GM12878 (cell line): ENCODE measurements around the gene DEUP1.

Source experiments
- CREB1 ChIP-seq: IDR thresholded peaks from 2 replicates; pipeline ENCODE4 v1.6.1; 2012; ENCODE audit warnings: low read depth, mild to moderate bottlenecking, inconsistent platforms
- EP300 ChIP-seq, 2 experiments: fragments of 150-350 bp in 1 of 2; IDR thresholded peaks; 2 replicates each; pipeline ENCODE4 v1.6.1; 2011 to 2012; ENCODE audit warnings: low read depth in 2 of 2, low read length in 2 of 2, borderline replicate concordance in 1 of 2, improper control_type of control experiment in 1 of 2, inconsistent platforms in 1 of 2; ENCODE audit not compliant: control insufficient read depth in 1 of 2
- EZH2 ChIP-seq: IDR thresholded peaks from 2 replicates; pipeline ENCODE4 v1.6.1; 2012; ENCODE audit warnings: low read depth, mild to moderate bottlenecking, control low read depth, inconsistent platforms, low read length, borderline replicate concordance; ENCODE audit not compliant: control insufficient read depth
- FOS ChIP-seq: IDR thresholded peaks from 3 replicates; pipeline ENCODE4 v1.6.1; 2011; ENCODE audit warnings: borderline replicate concordance; ENCODE audit not compliant: insufficient read length; ENCODE audit errors: extremely low read depth
- IKZF1 ChIP-seq: fragments of 450-650 bp; conservative IDR thresholded peaks from 2 replicates; pipeline ENCODE4 v1.6.1; 2017; ENCODE audit warnings: antibody characterized with exemption, mild to moderate bottlenecking
- LARP7 ChIP-seq: fragments of 450-650 bp; IDR thresholded peaks from 2 replicates; pipeline ENCODE4 v1.6.1; 2017; ENCODE audit warnings: mild to moderate bottlenecking
- NFIC ChIP-seq: IDR thresholded peaks from 2 replicates; pipeline ENCODE4 v1.6.1; 2012; ENCODE audit warnings: low read depth, mild to moderate bottlenecking, inconsistent platforms, low read length, moderate library complexity
- NFYB ChIP-seq: IDR thresholded peaks from 2 replicates; pipeline ENCODE4 v1.6.1; 2011; ENCODE audit warnings: low read depth, mild to moderate bottlenecking, low read length, improper control_type of control experiment, moderate library complexity; ENCODE audit not compliant: insufficient read depth
- NRF1 ChIP-seq: conservative IDR thresholded peaks from 2 replicates; pipeline ENCODE4 v1.6.1; 2011; ENCODE audit warnings: mild to moderate bottlenecking, low read depth, low read length, improper control_type of control experiment
- POLR2A ChIP-seq: IDR thresholded peaks from 2 replicates; pipeline ENCODE4 v1.6.1; 2011; ENCODE audit warnings: low read depth, mild to moderate bottlenecking, low read length
- RCOR1 ChIP-seq: conservative IDR thresholded peaks from 2 replicates; pipeline ENCODE4 v1.6.1; 2012; ENCODE audit warnings: low read depth, low read length, improper control_type of control experiment
- ZNF687 ChIP-seq: fragments of 450-650 bp; IDR thresholded peaks from 2 replicates; pipeline ENCODE4 v1.6.1; 2017; ENCODE audit warnings: mild to moderate bottlenecking, moderate library complexity

GRCh38 chr11:93407777-93408401, 77.3 kb downstream of the DEUP1 start:
- TF ChIP-seq IKZF1: no peak
- TF ChIP-seq EZH2: no peak
- no peak for TF ChIP-seq POLR2A
- TF ChIP-seq CREB1: no peak
- TF ChIP-seq NFIC: no peak
- TF ChIP-seq ZNF687: no peak
- no peak for TF ChIP-seq LARP7
- no peak for TF ChIP-seq NRF1
- TF ChIP-seq RCOR1: no peak
- TF ChIP-seq NFYB: no peak
- TF ChIP-seq FOS: no peak
- no peak for TF ChIP-seq EP300 (IDR thresholded peaks at IDR 0.05; ENCODE audit: borderline replicate concordance in 1 of 2, control insufficient read depth in 1 of 2, low read depth in 2 of 2, low read length in 2 of 2)
